HG03045 (cell line): ENCODE measurements around the gene CTXND2.
"Not testable (repeated sequence)": the region's sequence is repeated elsewhere in the genome, so short reads cannot be mapped to it uniquely, and the experiment has no call there.

Source experiments
- ATAC-seq: cut with Tn5 transposase; IDR thresholded peaks from one replicate; pipeline ENCODE4 v1.9.1; 2021; ENCODE audit warnings: mild to moderate bottlenecking, moderate library complexity; ENCODE audit not compliant: unreplicated experiment

CTXND2 gene

DNA sequence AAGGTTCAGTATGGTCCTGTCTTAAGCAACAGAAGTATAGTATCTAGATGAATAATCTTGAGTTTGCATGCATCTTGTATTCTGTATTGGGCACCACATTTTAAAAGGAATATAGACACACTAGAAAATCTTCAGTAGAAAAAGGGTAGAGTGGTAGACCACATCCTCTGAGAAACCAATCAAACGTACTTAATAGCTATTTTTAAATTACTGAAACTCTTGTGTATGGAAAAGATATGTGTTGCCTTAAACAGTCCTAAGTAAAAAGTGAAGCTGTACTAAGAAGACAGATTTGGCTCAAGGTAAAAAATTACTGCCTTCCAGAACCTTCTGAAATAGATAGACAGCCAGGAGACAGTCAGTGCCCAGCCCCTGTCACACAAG lies 3.1 kb downstream of the CTXND2 start:
- ATAC-seq, result no peak

DNA sequence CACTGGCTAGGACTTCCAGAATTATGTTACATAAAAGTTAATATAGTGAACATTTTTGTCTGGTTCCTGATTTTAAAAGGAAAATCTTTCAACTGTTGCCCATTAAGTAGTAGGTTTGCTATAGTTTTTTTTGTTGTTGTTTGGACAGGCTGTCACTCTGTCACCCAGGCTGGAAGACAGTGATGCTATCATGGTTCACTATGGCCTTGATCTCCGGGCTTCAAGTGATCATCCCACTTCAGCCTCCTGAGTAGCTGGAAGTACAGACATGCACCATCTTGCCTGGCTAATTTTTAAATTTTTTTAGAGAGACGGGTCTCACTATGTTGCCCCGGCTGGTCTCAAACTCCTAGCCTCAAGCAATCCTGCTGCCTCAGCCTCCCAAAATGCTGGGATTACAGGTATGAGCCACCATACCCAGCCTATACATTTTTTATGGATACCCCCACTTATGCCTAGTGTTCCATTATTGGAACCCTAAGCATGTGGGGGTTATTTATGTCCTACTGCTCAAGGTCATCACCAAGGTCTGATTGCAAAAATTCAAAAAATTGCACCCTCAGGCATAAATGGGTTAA lies 6.5 kb downstream of the CTXND2 start:
- ATAC-seq, result no peak

DNA sequence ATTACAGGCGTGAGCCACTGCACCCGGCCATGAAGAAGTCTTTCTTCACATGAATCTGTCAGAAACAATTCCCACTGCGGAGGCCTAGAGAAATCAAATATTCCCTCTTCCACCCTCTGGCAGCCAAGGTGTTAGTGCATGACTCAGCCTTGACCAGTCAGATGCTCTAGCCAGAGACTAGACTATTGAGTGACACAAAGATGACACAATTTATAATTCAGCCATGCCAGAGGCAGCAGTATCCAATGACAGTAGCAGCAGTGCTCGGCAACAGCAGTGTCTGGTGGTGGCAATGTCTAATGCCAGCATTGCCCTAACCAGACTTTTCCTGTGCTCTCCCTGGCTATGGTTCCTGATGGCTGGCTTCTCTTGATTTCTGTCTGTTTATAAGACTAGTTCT lies 8.7 kb downstream of the CTXND2 start:
- no peak for ATAC-seq

DNA sequence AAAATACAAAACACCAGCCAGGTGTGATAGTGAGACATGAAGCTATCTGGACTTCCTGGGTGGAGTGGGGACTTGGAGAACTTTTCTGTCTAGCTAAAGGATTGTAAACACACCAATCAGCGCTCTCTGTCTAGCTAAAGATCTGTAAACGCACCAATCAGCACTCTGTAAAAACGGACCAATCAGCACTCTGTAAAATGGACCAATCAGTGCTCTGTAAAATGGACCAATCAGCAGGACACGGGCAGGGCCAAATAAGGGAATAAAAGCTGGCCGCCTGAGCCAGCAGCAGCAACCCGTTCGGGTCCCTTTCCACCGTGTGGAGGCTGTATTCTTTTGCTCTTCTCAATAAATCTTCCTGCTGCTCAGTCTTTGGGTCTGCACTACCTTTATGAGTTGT lies 12.9 kb downstream of the CTXND2 start:
- ATAC-seq, result not testable (repeated sequence)

DNA sequence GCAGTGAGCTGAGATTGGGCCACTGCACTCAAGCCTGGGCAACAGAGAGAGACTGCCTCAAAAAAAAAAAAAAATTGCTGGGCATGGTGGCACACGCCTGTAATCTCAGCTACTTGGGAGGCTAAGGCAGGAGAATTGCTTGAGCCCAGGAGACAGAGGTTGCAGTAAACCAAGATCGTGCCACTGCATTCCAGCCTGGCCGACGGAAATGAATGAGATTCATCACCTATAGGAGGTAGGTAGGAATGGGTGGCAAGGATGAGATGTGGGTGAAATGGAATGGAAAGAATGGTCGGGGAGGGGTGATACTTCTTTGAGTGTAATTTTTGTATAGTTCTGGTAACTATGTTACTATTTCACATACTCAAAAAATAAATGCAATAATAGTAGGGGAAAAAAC lies 15.4 kb downstream of the CTXND2 start:
- ATAC-seq, result no peak

DNA sequence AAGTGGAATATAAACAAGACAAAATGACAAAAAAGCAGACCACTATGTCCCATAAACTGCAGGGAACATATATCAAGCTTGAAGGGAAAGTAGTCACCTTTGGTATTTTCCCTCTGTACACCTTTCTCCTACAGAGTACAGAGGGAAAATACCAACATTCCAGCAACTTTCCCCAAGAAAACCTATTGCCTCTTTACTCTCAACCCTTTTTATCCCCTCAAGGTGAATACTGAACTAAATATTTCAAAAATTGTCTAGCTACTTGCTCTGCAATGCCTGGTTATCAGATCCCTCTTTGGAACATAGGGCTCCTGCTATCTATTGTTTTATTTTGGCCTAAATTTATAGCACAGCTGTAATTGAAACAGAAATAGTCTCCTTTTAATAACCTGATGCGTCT lies 15.8 kb downstream of the CTXND2 start:
- no peak for ATAC-seq

DNA sequence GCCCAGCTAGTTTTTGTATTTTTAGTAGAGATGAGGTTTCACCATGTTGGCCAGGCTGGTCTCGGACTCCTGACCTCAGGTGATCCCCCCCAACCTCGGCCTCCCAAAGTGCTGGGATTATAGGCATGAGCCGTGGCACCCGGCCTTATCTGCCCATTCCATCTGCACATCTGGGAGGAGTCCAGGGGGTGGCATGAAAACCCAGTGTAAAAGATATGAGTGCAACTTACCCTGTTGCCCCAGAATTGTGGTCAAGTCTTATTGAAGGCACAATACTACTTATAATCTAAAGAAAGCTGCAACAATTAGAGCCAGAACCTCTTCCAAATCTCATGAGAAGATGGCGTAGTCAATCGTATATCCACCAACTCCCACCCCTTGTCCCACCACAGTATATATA lies 18.4 kb downstream of the CTXND2 start:
- ATAC-seq, result no peak

DNA sequence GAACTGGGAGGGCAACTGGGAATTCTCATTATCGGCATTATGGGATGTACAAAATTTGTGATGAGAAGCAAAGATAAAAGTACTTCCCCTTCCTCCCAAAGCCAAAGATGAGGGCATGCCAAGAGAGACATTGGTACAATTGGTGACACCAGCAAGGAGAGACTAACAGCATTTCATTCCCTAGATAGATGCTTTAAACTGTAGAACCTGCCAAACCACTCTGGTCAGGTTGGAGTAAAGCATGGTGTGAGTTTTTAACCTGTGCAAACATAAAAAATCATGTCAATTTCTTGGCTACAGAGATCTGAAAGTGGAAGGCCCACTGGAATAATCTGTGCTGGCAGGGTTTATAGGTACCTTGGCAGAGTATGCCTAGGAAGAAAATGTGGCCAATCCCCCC lies 19.4 kb downstream of the CTXND2 start:
- ATAC-seq, result no peak

DNA sequence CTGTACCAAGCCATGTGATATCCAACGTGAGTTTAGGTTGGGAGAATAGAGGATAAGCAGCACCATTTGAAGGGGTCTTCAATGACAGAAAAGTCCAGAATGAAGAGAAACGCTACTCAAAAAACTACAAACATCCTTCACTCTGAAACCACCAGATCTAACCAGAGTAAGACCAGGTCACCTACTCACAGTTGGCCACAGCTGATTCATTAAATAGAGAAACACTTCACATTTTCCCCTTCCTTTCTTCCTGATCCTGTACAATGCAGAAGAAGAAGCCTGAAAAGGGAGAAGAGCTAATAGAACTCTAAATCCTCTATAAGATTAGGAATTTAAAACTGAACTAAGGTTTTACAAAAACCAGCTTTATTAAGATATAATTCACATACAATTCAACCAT lies 19.9 kb downstream of the CTXND2 start:
- no peak for ATAC-seq

DNA sequence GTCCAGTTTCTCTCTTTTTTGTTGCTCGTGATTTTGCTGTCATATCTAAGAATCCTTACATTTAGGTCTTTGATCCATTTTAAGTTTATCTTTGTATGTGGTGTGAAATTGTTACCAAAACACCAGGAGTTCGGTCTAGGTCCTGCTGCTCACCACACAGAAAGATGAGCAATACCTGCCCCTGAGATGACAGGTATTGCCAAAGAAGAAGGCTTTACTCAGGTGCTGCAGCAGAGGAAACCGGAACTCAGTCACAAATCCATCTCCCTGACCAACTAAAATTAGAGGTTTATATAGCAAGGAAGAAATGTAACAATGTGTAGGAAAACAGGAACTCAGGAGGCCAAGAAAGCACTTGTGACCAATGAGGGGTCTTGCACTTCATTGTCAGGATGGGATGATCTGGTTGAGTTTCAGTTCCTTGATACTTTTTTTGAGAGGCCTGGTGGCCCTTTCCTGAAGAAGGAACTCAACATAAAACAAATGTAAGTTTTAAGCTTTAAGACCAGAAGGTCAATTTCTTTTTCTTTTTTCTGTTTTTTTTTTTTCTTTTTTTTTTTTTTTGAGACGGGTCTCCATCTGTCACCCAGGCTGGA lies 22.7 kb downstream of the CTXND2 start:
- no peak for ATAC-seq

DNA sequence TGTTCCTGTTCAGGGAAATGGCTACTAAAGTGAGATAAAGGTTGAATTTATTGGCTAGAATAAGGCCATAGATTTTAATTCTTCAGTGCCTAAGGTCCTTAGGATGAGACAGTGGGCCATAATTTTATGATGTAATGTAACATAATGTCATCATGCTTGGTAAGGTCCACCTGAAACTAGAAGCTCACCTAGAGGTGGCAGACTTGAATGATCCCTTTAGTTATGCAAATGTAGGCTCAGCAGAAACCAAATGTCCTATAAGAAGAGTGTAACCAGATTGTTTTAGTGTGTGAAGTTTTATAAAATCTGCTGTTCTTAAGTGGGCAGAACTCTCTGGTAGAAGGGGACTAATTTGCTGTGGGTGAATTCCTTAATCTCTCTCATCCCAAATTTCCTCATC lies 25.7 kb downstream of the CTXND2 start:
- no peak for ATAC-seq

DNA sequence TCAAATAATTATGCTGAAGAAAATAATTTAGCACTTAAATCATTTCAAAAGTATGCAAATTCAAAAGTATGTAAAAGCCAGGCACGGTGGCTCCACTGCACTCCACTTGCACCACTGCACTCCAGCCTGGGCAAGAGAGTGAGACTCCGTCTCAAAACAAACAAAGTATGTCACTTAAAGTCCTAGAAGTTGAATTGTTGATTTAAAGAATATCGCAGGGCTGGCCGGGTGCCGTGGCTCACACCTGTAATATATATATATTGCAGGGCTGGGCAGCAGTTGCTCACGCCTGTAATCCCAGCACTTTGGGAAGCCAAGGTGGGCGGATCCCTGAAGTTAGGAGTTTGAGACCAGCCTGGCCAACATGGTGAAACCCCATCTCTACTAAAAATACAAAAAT lies 30.5 kb downstream of the CTXND2 start:
- ATAC-seq, result no peak

DNA sequence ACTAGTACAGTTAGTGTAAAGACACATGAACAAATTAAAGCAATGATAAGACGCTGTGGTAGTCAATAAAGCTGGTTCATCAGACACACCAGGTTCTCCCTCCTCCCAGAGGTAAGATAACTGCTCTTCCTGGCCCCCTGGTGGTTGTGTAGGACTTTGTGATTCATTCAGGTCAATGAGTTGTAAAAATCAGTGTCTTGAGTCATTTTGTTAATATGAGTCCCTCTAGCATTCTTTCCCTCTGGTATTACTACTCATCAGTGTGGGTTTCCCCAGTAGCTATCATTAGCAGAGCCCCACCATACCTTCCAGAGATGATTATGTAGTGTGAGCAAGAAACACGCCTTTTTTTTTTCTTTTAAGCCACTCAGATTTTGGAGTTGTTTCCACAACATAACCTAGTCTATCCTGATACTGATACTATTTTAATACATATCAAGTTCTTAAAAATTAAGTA lies 35.6 kb downstream of the CTXND2 start:
- no peak for ATAC-seq

DNA sequence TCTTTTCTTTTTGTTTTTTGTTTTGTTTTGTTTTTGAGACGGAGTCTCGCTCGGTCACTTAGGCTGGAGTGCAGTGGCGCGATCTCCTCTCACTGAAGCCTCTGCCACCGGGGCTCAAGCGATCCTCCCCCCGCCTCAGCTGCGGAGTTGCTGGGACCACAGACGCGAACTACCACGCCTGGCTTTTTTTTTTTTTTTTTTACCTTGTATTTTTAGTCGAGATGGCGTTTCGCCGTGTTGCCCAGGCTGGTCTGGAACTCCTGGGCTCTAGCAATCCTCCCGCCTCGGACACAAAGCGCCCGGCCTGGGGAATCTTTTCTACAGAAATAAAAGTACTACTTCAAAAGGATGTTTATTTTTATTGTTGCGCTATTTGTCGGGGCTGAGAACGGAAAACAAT lies 38.1 kb downstream of the CTXND2 start:
- ATAC-seq, result no peak

DNA sequence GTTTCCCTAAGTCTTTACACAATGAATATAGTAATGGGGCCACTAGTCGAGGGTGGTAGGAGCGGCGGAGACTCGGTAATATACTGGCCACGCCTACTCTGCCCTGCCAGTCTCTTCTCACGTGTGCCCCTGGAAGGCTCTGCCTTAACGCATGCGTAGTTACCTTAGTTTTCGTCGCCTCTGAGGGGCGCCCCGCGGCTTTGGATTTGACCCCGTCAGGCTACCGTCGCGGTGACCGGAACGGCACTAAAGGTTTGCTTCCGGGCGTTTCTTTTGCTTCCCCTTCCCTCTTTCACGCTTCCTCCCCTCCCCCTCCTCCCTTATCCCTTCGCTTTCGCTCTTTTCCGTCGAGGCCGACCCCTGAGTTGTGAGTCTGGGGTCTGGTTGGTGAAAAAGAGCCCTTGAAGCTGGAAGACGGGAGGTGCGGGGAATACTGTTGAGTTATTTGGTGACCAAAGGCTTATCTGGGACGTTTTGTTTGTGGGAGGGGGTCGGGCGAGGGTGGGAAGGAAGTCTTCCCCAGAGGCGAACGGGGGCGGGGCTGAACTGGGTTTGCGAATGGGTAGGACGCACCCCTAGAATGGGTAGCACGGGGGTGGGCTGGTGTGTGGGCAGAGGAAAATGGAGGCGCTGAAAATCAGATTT lies 39.3 kb downstream of the CTXND2 start, which contains the start of gene SETDB1:
TSS of gene SETDB1 (plus strand) at position 267 of the 645 bp plus-strand sequence. CDS start 1,352 bp downstream, outside the sequence.
- peak; percentile 87 for ATAC-seq

DNA sequence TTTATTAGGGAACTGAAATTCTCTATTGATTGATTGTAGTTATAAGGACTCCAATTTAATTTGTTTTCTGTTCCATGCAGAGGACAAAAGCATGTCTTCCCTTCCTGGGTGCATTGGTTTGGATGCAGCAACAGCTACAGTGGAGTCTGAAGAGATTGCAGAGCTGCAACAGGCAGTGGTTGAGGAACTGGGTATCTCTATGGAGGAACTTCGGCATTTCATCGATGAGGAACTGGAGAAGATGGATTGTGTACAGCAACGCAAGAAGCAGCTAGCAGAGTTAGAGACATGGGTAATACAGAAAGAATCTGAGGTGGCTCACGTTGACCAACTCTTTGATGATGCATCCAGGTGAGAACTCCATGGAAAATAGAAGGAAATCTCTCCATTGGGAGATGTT lies 40.7 kb downstream of the CTXND2 start:
- ATAC-seq, result no peak

DNA sequence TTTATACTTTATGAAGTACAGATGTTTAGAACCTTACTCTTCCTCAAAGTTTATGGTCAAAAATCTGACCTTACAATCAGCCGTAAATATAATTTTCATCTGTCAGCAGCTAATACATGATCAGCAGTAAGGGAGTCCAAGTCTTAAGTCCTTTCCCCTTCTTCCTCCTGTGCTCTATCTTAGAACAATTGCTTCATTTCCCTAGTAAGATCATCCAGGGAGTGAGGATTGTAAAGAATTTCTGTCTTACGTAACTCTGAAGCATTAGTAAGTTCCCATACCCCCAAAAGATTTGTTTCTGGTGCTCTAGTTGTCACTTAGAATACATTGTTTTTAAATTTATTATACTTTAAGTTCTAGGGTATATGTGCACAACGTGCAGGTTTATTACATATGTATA lies 41.4 kb downstream of the CTXND2 start:
- ATAC-seq, result no peak

DNA sequence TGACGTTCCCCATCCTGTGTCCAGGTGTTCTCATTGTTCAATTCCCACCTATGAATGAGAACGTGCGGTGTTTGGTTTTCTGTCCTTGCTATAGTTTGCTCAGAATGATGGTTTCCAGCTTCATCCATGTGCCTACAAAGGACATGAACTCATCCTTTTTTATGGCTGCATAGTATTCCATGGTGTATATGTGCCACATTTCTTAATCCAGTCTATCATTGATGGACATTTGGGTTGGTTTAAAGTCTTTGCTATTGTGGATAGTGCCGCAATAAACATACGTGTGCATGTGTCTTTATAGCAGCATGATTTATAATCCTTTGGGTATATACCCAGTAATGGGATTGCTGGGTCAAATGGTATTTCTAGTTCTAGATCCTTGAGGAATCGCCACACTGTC lies 41.8 kb downstream of the CTXND2 start:
- not testable (repeated sequence) for ATAC-seq

DNA sequence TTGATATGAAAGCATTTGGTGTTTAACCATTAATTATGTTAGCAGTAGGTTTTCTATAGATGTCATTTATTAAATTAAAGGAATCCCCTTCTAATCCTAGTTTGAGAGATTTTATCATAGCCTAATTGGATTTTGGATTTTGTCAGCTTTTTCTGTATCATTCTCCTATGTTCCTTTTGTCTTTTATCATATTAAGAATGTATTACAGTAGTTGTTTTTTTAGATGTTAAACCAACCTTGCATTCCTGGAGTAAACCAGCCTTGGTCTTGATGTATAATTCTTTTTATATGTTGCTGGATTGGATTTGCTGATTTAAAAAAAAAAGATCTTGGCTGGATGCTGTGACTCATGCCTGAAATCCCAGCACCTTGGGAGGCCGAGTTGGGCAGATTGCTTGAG lies 44.8 kb downstream of the CTXND2 start:
- ATAC-seq, result no peak

DNA sequence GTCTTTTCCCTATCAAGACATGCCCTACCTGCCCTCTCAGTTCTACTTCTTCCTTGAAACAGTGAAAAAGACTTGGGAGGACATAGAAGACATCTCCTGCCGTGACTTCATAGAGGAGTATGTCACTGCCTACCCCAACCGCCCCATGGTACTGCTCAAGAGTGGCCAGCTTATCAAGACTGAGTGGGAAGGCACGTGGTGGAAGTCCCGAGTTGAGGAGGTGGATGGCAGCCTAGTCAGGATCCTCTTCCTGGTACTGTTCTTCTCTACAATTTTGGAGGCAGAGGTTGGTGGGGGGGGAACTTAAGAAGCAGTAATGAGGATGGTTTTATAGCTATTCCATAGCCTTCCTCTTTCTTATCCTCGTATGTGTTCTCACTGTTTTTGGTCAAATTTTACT lies 57.9 kb downstream of the CTXND2 start:
- ATAC-seq, result no peak

DNA sequence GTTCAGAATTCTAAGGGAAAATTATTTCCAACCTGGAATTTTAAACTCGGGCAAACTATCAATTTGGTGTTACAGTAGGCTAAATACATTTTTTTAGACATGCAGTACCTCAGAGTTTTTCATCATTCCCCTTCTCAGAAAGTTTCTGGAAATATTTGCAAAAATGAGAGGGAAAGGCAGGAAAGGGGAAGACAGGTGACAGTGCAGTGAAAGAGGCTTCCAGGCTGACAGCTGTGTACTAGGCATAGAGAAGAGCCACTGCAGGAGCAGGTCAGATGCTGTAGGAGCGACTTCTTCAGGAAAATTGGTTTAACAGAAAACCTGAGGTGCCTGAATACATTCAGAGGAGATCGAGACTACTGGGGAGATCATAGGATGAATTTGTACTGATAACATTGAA lies 67.8 kb downstream of the CTXND2 start:
- no peak for ATAC-seq

DNA sequence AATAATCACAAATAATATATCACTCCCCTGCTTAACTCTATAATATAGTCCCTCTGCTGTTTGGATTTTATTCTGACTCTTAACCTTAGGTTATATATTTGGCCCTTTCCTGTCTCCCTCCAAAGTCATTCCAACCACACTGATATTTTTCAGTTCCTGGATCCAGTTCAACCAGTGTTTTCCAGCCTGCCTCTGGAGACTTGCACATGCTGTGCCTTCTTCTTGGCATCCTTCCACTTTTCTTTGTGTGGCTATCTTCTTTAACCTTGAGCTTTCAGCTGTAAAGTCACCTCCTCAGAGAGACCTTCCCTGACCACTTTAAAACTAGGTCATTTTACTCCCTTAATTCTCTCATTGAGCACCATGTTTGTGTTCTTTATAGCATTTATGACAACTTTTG lies 68.3 kb downstream of the CTXND2 start:
- no peak for ATAC-seq

DNA sequence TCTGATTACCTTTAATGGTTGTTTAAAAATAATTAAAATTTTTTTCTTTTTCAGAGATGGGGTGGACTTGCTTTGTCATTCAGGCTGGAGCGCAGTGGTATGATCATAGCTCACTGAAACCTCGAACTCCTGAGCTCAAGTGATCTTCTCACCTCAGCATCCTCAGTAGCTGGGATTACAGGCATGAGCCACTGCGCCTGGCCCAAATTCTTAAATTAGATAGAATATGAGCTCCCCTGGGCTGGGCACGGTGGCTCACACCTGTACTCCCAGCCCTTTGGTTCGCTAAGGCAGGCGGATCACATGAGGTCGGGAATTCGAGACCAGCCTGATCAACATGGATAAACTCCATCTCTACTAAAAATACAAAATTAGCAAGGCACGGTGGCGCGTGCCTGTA lies 70.7 kb downstream of the CTXND2 start:
- no peak for ATAC-seq
